SU-DHL-6 (cell line): ENCODE measurements around the gene CLDN11.

Experiments used
- H2AFZ ChIP-seq: fragments of 200-600 bp; sonication (generic); 2 replicates; pipeline ENCODE4 v1.6.1; 2014; ENCODE audit warnings: low read depth, mild to moderate bottlenecking, moderate library complexity, mixed read lengths, antibody characterized with exemption, low read length; ENCODE audit not compliant: severe bottlenecking
- H3F3A ChIP-seq: fragments of 200-600 bp; shearing (Covaris generic); 2 replicates; pipeline ENCODE4 v1.6.0; 2016; ENCODE audit warnings: antibody characterized with exemption, mild to moderate bottlenecking; ENCODE audit not compliant: insufficient read depth
- H3K27ac ChIP-seq: fragments of 200-600 bp; sonication (generic); 2 replicates; pipeline ENCODE4 v1.5.1; 2016; ENCODE audit warnings: low read depth, mild to moderate bottlenecking, low read length, moderate library complexity, mixed read lengths
- H3K27me3 ChIP-seq: fragments of 200-600 bp; sonication (generic), shearing (Covaris generic); 2 replicates; pipeline ENCODE4 v1.6.0; 2014; ENCODE audit warnings: mild to moderate bottlenecking, low read length
- H3K36me3 ChIP-seq: fragments of 200-600 bp; sonication (generic); 2 replicates; pipeline ENCODE4 v1.6.1; 2014; ENCODE audit warnings: mild to moderate bottlenecking, low read length, mixed read lengths
- H3K4me2 ChIP-seq: fragments of 300-600, 200-600 bp; shearing (Covaris generic), sonication (generic); 2 replicates; pipeline ENCODE4 v1.6.0; 2014; ENCODE audit warnings: low read length, low read depth, mild to moderate bottlenecking; ENCODE audit not compliant: poor library complexity, severe bottlenecking
- H3K4me3 ChIP-seq: fragments of 200-600 bp; sonication (generic); 2 replicates; pipeline ENCODE4 v1.5.1; 2014; ENCODE audit warnings: antibody characterized with exemption, low read length, mild to moderate bottlenecking, mixed read lengths; ENCODE audit not compliant: insufficient read depth, poor library complexity, severe bottlenecking
- H3K79me2 ChIP-seq: fragments of 200-600 bp; sonication (generic); 2 replicates; pipeline ENCODE4 v1.6.1; 2014; ENCODE audit warnings: mild to moderate bottlenecking, low read length, moderate library complexity; ENCODE audit not compliant: insufficient read depth
- H3K9ac ChIP-seq: fragments of 200-600 bp; sonication (generic); 2 replicates; pipeline ENCODE4 v1.7.0; 2014; ENCODE audit warnings: mild to moderate bottlenecking, low read length
- H3K9me2 ChIP-seq: fragments of 200-600 bp; sonication (generic); replicated peaks from 2 replicates; pipeline ENCODE4 v1.6.1; 2014; ENCODE audit warnings: low read length; ENCODE audit not compliant: insufficient read depth
- H3K9me3 ChIP-seq: fragments of 200-600 bp; sonication (generic); 2 replicates; pipeline ENCODE4 v1.6.1; 2014; ENCODE audit warnings: low read length, mixed read lengths; ENCODE audit not compliant: insufficient read depth
- H4K20me1 ChIP-seq: fragments of 200-600 bp; sonication (generic); 2 replicates; pipeline ENCODE4 v1.6.1; 2014; ENCODE audit warnings: low read depth, mild to moderate bottlenecking, antibody characterized with exemption, low read length, moderate library complexity, mixed read lengths
- CTCF ChIP-seq: fragments of 200-600 bp; sonication (generic); IDR thresholded peaks from one replicate; pipeline ENCODE4 v1.5.1; 2017; ENCODE audit warnings: antibody characterized with exemption, mild to moderate bottlenecking, low read length, moderate library complexity; ENCODE audit not compliant: insufficient read depth, poor library complexity, severe bottlenecking
- EZH2phosphoT487 ChIP-seq: fragments of 200-600 bp; sonication (generic), shearing (Covaris generic); conservative IDR thresholded peaks from 2 replicates; pipeline ENCODE4 v1.6.1; 2018; ENCODE audit warnings: mild to moderate bottlenecking, antibody characterized with exemption, low read length, moderate library complexity, mixed read lengths

Gene CLDN11

GRCh38 chr3:170467571-170468147 is 49.0 kb downstream of the CLDN11 start:
- H3K79me2 ChIP-seq: no peaks in the 10 kb centered on the region
- no peaks in the 10 kb centered on the region for H3K9me2 ChIP-seq
- no peaks in the 10 kb centered on the region for H3F3A ChIP-seq
- no peaks in the 10 kb centered on the region for H3K36me3 ChIP-seq
- no peaks in the 10 kb centered on the region for H4K20me1 ChIP-seq
- no peak overlapping the region for H3K4me2 ChIP-seq
- H3K9ac ChIP-seq: no peak overlapping the region
- no peak for TF ChIP-seq CTCF
- TF ChIP-seq EZH2phosphoT487: no peak
- no peak overlapping the region for H3K4me3 ChIP-seq
- H3K9me3 ChIP-seq: no peaks in the 10 kb centered on the region
- no peaks in the 10 kb centered on the region for H3K27me3 ChIP-seq
- no peak overlapping the region for H2AFZ ChIP-seq
- no peak overlapping the region for H3K27ac ChIP-seq

DNA sequence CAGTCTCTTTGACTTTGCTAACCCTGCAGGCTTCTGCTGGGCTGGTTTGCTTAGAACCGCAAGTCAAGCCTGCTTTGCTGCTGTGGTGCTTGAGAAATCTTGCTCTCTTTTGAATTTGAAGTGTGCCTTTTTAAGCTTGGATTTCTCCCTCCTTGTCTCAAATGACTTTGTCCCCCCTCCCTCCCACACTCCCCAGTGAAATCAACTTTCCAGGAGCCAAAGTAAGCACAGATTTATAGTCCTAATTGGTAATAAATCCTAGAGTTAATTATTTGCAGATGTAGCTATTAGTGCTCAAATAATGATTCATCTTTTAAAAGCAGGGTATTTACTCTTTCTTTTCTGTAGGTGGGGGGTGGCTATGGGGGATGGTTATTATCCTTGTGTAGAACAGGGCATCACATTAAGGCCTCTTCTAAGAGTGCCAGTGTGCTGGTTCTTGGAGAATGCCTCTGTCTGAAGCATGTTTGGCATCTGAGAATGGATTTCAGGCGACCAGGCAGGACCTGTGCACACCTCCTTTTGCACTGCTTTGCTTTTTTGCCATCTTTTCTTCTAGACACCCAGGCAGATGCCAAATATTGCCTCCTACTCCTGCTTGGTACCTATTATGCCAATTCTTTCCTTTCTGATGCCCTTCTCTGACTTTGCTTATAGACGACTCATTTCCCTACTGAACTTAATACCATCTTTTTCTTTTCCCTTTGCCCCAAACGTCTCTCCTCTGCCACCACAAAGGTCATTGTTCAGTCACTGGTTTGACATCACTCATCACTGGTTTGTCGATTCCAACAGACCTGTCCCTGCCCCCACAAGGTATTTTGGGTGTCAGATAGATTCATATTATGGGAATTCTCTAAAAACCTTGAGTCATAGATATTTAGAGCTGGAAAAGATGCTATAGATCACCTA is 50.7 kb downstream of the CLDN11 start:
- H3K27me3 ChIP-seq: no peaks in the 10 kb centered on the region
- H3K4me3 ChIP-seq: no peak overlapping the region
- no peak for TF ChIP-seq CTCF
- TF ChIP-seq EZH2phosphoT487: no peak
- no peak overlapping the region for H2AFZ ChIP-seq
- no peaks in the 10 kb centered on the region for H3K9me2 ChIP-seq
- H3K27ac ChIP-seq: no peak overlapping the region
- no peaks in the 10 kb centered on the region for H3K9me3 ChIP-seq
- H3K79me2 ChIP-seq: no peaks in the 10 kb centered on the region
- H3K36me3 ChIP-seq: no peaks in the 10 kb centered on the region
- no peak overlapping the region for H3K4me2 ChIP-seq
- no peaks in the 10 kb centered on the region for H4K20me1 ChIP-seq
- H3K9ac ChIP-seq: no peak overlapping the region
- no peaks in the 10 kb centered on the region for H3F3A ChIP-seq

DNA sequence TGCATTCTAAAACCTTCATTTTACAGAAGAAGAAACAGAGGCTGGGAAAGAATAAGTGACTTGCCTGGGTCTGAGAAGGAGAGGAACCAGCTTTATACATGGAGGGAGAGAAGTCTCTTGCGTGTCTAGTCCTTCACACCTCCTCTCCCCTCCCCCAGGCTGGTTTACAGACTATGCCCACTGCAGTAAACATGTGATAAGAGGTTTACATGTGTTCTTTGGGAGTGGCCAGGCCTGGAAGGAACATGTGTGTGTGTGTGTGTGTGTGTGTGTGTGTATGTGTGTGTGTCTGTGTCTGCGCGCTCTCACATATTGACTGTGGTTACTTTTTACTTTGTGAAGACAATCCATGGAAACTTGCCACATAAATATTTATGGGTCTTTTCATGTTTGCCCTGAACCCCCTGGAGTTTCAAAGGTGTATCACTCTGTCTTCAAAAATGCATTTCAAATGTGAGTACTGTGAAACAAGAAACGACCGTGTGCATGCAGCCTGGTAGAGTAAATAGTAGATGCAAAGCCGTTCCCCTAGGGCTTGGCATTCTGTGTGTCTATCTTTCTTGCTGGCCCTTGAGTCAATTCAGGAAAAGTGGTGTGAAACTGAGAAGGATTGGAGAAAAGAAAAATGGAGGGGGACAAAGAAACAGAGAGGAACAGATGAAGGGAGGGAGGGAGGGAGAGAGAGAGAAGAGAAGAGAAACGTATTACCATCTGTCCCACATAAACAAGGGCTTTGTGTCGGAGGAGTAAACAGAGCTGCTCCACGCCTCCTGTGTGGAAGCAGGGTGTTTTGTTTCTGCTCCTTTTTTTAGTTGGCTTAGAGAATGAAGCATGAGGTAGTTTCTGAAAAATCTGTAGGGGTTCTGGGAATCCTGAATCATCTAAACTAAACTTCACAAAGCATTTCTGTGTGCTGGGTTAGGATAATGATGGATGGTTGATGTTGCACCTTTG is 51.7 kb downstream of the CLDN11 start:
- H2AFZ ChIP-seq: no peak overlapping the region
- H3K27ac ChIP-seq: no peak overlapping the region
- H3K79me2 ChIP-seq: no peaks in the 10 kb centered on the region
- H3K9me3 ChIP-seq: no peaks in the 10 kb centered on the region
- no peaks in the 10 kb centered on the region for H3K36me3 ChIP-seq
- no peaks in the 10 kb centered on the region for H3K9me2 ChIP-seq
- no peak overlapping the region for H3K4me3 ChIP-seq
- no peaks in the 10 kb centered on the region for H3F3A ChIP-seq
- H4K20me1 ChIP-seq: no peaks in the 10 kb centered on the region
- no peak overlapping the region for H3K4me2 ChIP-seq
- H3K27me3 ChIP-seq: no peaks in the 10 kb centered on the region
- TF ChIP-seq EZH2phosphoT487: no peak
- TF ChIP-seq CTCF: no peak
- H3K9ac ChIP-seq: no peak overlapping the region
